Calu3 (cell line): ENCODE results near the gene NSUN5. TPM values are rescaled to one million over a fixed set of nuclear protein-coding genes. Genes with fewer than 3 reads are reported as not detected.

Source experiments
- BruUV-seq: library from RNA; stranded (reverse); fragments of 400-500 nt; replicated peaks from 2 replicates; lab custom pipeline; 2021; lab: Mats Ljungman, UMichigan
- CTCF ChIA-PET: fragments of 300-600 bp; sonication (Branson Sonifier 250); formaldehyde crosslinking; loops from one replicate; lab custom pipeline; 2022; ENCODE audit warnings: antibody characterized with exemption; lab: Charles Lee
- DNase-seq: peaks from one replicate; pipeline ENCODE4 v3.0.0; 2022
- H3K27ac Mint-ChIP-seq: one replicate; pipeline ENCODE4 v1.8.0; 2022; ENCODE audit warnings: mixed read lengths; ENCODE audit not compliant: unreplicated experiment
- H3K27me3 Mint-ChIP-seq: one replicate; pipeline ENCODE4 v1.8.0; 2022; ENCODE audit warnings: mixed read lengths; ENCODE audit not compliant: unreplicated experiment
- H3K36me3 Mint-ChIP-seq: one replicate; pipeline ENCODE4 v1.8.0; 2022; ENCODE audit warnings: mild to moderate bottlenecking, moderate library complexity, mixed read lengths; ENCODE audit not compliant: insufficient read depth, unreplicated experiment
- H3K4me1 Mint-ChIP-seq: one replicate; pipeline ENCODE4 v1.8.0; 2022; ENCODE audit warnings: mild to moderate bottlenecking, low read depth, mixed read lengths; ENCODE audit not compliant: unreplicated experiment
- H3K4me3 Mint-ChIP-seq: one replicate; pipeline ENCODE4 v1.8.0; 2022; ENCODE audit warnings: mild to moderate bottlenecking, low read depth, moderate library complexity, mixed read lengths; ENCODE audit not compliant: unreplicated experiment
- H3K9me3 Mint-ChIP-seq: one replicate; pipeline ENCODE4 v1.8.0; 2022; ENCODE audit warnings: low read depth, mixed read lengths; ENCODE audit not compliant: unreplicated experiment
- CTCF ChIP-seq: fragments of 200-600 bp; IDR thresholded peaks from one replicate; pipeline ENCODE4 v1.8.0; 2022; ENCODE audit warnings: antibody characterized with exemption; ENCODE audit not compliant: unreplicated experiment
- intact Hi-C: fragments of 100-400 bp; cut with micrococcal nuclease; formaldehyde crosslinking; loops from one replicate; pipeline ENCODE4 v1.10.0; 2022; ENCODE audit not compliant: unreplicated experiment
- total RNA-seq: library from RNA; stranded (reverse); gene quantifications from 2 replicates; pipeline ENCODE4 v1.2.3, GENCODE V29; 2022

NSUN5 gene
- total RNA-seq, 1 experiment from 2014 or later = 17.5 TPM

GRCh38 chr7:73353243-73353642 is 44.6 kb upstream of the NSUN5 start:
- Mint-ChIP-seq H3K9me3 (peaks cover 4% of the 10 kb centered on the region), H3K36me3 (no peaks in the 10 kb centered on the region), H3K27me3 (peaks cover 7% of the 10 kb centered on the region), H3K27ac (no peak overlapping the region), H3K4me3 (no peak overlapping the region), H3K4me1 (no peaks in the 10 kb centered on the region)
- no peak for TF ChIP-seq CTCF
- CTCF ChIA-PET = no interaction called here
- intact Hi-C loops = no loop called here
- DNase-seq = no peak
- BruUV-seq = no TSS peak

GRCh38 chr7:73352784-73353183 is 44.2 kb upstream of the NSUN5 start:
- H3K27ac Mint-ChIP-seq = no peak overlapping the region
- H3K27me3 Mint-ChIP-seq = peaks cover 11% of the 10 kb centered on the region
- TF ChIP-seq CTCF = no peak
- no TSS peak for BruUV-seq
- H3K4me3 Mint-ChIP-seq = no peak overlapping the region
- DNase-seq = no peak
- CTCF ChIA-PET = no interaction called here
- peaks cover 4% of the 10 kb centered on the region for H3K9me3 Mint-ChIP-seq
- no peaks in the 10 kb centered on the region for H3K4me1 Mint-ChIP-seq
- intact Hi-C loops = no loop called here
- H3K36me3 Mint-ChIP-seq = no peaks in the 10 kb centered on the region

GRCh38 chr7:73351447-73352167 is 43.0 kb upstream of the NSUN5 start:
- no peaks in the 10 kb centered on the region for H3K36me3 Mint-ChIP-seq
- peaks cover 15% of the 10 kb centered on the region for H3K27me3 Mint-ChIP-seq
- peaks cover 4% of the 10 kb centered on the region for H3K9me3 Mint-ChIP-seq
- no peaks in the 10 kb centered on the region for H3K4me1 Mint-ChIP-seq
- no TSS peak for BruUV-seq
- no peak overlapping the region for H3K27ac Mint-ChIP-seq
- CTCF ChIA-PET = no interaction called here
- no peak for DNase-seq
- intact Hi-C loops = no loop called here
- TF ChIP-seq CTCF = no peak
- H3K4me3 Mint-ChIP-seq = no peak overlapping the region

- Mint-ChIP-seq H3K9me3 (peaks cover 4% of the 10 kb centered on the region), H3K4me1 (no peaks in the 10 kb centered on the region), H3K27ac (no peak overlapping the region), H3K27me3 (peaks cover 15% of the 10 kb centered on the region), H3K36me3 (no peaks in the 10 kb centered on the region), H3K4me3 (no peak overlapping the region)
- DNase-seq = no peak
- no peak for TF ChIP-seq CTCF
- CTCF ChIA-PET = no interaction called here
- intact Hi-C loops = no loop called here
- BruUV-seq = no TSS peak
Measured at GRCh38 chr7:73350306-73351068, 41.9 kb upstream of the NSUN5 start.
